HEK293 (cell line): ENCODE results near the gene CFAP69.

ENCODE experiments used
- CTCF ChIA-PET: fragments of 350-600 bp; formaldehyde crosslinking; extraction: SDS; loops from one replicate; lab custom pipeline; 2021; ENCODE audit warnings: antibody characterized with exemption; lab: Yijun Ruan, JAX
- POLR2A ChIA-PET: fragments of 300-600 bp; formaldehyde crosslinking; extraction: SDS; loops from one replicate; lab custom pipeline; 2020; ENCODE audit warnings: antibody characterized with exemption, inconsistent platforms; lab: Yijun Ruan, JAX
- H3K27ac ChIP-seq: fragments of 200-500 bp; sonication (Bioruptor generic); 2 replicates; pipeline ENCODE4 v1.5.1; 2014; ENCODE audit warnings: low read depth, low read length, control low read depth, inconsistent platforms; ENCODE audit errors: extremely low read depth
- H3K36me3 ChIP-seq, 2 experiments: fragments of 200-500 bp in 1 of 2; sonication (Bioruptor generic) in 1 of 2; 1 replicate in 1 of 2; 2 replicates in 1 of 2; pipeline ENCODE4 v1.5.1; 2014 to 2017; ENCODE audit warnings: inconsistent platforms in 2 of 2, low read length in 2 of 2; ENCODE audit not compliant: control insufficient read depth in 2 of 2, insufficient read depth in 1 of 2
- H3K4me1 ChIP-seq: fragments of 200-500 bp; sonication (Bioruptor generic); 2 replicates; pipeline ENCODE4 v1.5.1; 2014; ENCODE audit warnings: mild to moderate bottlenecking, low read length, inconsistent platforms; ENCODE audit not compliant: control insufficient read depth, insufficient read depth
- H3K4me3 ChIP-seq: 2 replicates; pipeline ENCODE4 v1.5.1; 2011; ENCODE audit warnings: low read depth, mild to moderate bottlenecking, control low read depth, low read length, moderate library complexity
- H3K9me3 ChIP-seq: fragments of 200-500 bp; sonication (Bioruptor generic); 2 replicates; pipeline ENCODE4 v1.5.1; 2014; ENCODE audit warnings: low read depth, low read length, inconsistent platforms; ENCODE audit not compliant: control insufficient read depth, insufficient read depth
- GLIS1 ChIP-seq: fragments of 450-650 bp; formaldehyde crosslinking; IDR thresholded peaks from 2 replicates; pipeline ENCODE4 v1.5.1; 2016; ENCODE audit warnings: missing biosample characterization, missing genetic modification characterization
- HOXD13 ChIP-seq: sonication (generic); formaldehyde crosslinking; IDR thresholded peaks from 2 replicates; pipeline ENCODE4 v1.8.0; 2022; ENCODE audit warnings: missing genetic modification reagents, borderline replicate concordance
- INSM2 ChIP-seq: fragments of 450-650 bp; formaldehyde crosslinking; IDR thresholded peaks from 2 replicates; pipeline ENCODE4 v1.5.1; 2016; ENCODE audit warnings: missing biosample characterization, missing genetic modification characterization
- KLF8 ChIP-seq: fragments of 450-650 bp; formaldehyde crosslinking; IDR thresholded peaks from 2 replicates; pipeline ENCODE4 v1.5.1; 2016; ENCODE audit warnings: missing biosample characterization, missing genetic modification characterization
- PRDM2 ChIP-seq: fragments of 450-650 bp; formaldehyde crosslinking; IDR thresholded peaks from 2 replicates; pipeline ENCODE4 v1.5.1; 2016; ENCODE audit warnings: missing biosample characterization, missing genetic modification characterization, borderline replicate concordance
- SP2 ChIP-seq: fragments of 450-650 bp; formaldehyde crosslinking; IDR thresholded peaks from 2 replicates; pipeline ENCODE4 v1.5.1; 2016; ENCODE audit warnings: missing biosample characterization, missing genetic modification characterization
- YY1 ChIP-seq: fragments of 450-650 bp; formaldehyde crosslinking; IDR thresholded peaks from 2 replicates; pipeline ENCODE4 v1.5.1; 2018; ENCODE audit warnings: missing biosample characterization, missing genetic modification characterization
- ZBTB10 ChIP-seq: fragments of 450-650 bp; formaldehyde crosslinking; IDR thresholded peaks from 2 replicates; pipeline ENCODE4 v1.5.1; 2016; ENCODE audit warnings: missing biosample characterization, missing genetic modification characterization
- ZNF16 ChIP-seq: fragments of 450-650 bp; formaldehyde crosslinking; IDR thresholded peaks from 2 replicates; pipeline ENCODE4 v1.5.1; 2016; ENCODE audit warnings: low read depth, missing biosample characterization, missing genetic modification characterization
- ZNF175 ChIP-seq: fragments of 450-650 bp; formaldehyde crosslinking; IDR thresholded peaks from 2 replicates; pipeline ENCODE4 v1.5.1; 2016; ENCODE audit warnings: missing biosample characterization, missing genetic modification characterization
- ZNF223 ChIP-seq: fragments of 450-650 bp; formaldehyde crosslinking; IDR thresholded peaks from 2 replicates; pipeline ENCODE4 v1.5.1; 2016; ENCODE audit warnings: missing biosample characterization, missing genetic modification characterization
- ZNF48 ChIP-seq: fragments of 450-650 bp; formaldehyde crosslinking; IDR thresholded peaks from 2 replicates; pipeline ENCODE4 v1.5.1; 2016; ENCODE audit warnings: missing biosample characterization, missing genetic modification characterization
- ZNF501 ChIP-seq: fragments of 450-650 bp; formaldehyde crosslinking; IDR thresholded peaks from 2 replicates; pipeline ENCODE4 v1.5.1; 2016; ENCODE audit warnings: missing biosample characterization, missing genetic modification characterization
- ZNF549 ChIP-seq: fragments of 450-650 bp; IDR thresholded peaks from 2 replicates; pipeline ENCODE4 v1.5.1; 2018; ENCODE audit warnings: missing biosample characterization, missing genetic modification characterization, mild to moderate bottlenecking, inconsistent platforms, moderate library complexity
- ZNF555 ChIP-seq: fragments of 450-650 bp; formaldehyde crosslinking; conservative IDR thresholded peaks from 2 replicates; pipeline ENCODE4 v1.5.1; 2017; ENCODE audit warnings: missing biosample characterization, mild to moderate bottlenecking, missing genetic modification characterization, inconsistent platforms
- ZNF621 ChIP-seq: fragments of 450-650 bp; formaldehyde crosslinking; IDR thresholded peaks from 2 replicates; pipeline ENCODE4 v1.5.1; 2017; ENCODE audit warnings: missing biosample characterization, missing genetic modification characterization
- ZNF639 ChIP-seq: fragments of 450-650 bp; formaldehyde crosslinking; IDR thresholded peaks from 2 replicates; pipeline ENCODE4 v1.5.1; 2016; ENCODE audit warnings: missing biosample characterization, missing genetic modification characterization
- ZNF707 ChIP-seq: fragments of 450-650 bp; formaldehyde crosslinking; IDR thresholded peaks from 2 replicates; pipeline ENCODE4 v1.5.1; 2016; ENCODE audit warnings: missing biosample characterization, missing genetic modification characterization
- ZNF768 ChIP-seq: fragments of 450-650 bp; formaldehyde crosslinking; IDR thresholded peaks from 2 replicates; pipeline ENCODE4 v1.5.1; 2018; ENCODE audit warnings: missing biosample characterization, mild to moderate bottlenecking, missing genetic modification characterization
- ZNF776 ChIP-seq: fragments of 450-650 bp; formaldehyde crosslinking; IDR thresholded peaks from 2 replicates; pipeline ENCODE4 v1.5.0; 2017; ENCODE audit warnings: missing biosample characterization, missing genetic modification characterization, borderline replicate concordance
- TF ChIP-seq, protein P1 (sequence below): fragments of 450-650 bp; IDR thresholded peaks from 2 replicates; pipeline ENCODE4 v1.5.1; 2018; ENCODE audit warnings: missing biosample characterization, mild to moderate bottlenecking, missing genetic modification characterization
- TF ChIP-seq, protein P2 (sequence below): fragments of 450-650 bp; formaldehyde crosslinking; IDR thresholded peaks from 2 replicates; pipeline ENCODE4 v1.5.1; 2017; ENCODE audit warnings: missing biosample characterization, missing genetic modification characterization

The CFAP69 gene

DNA sequence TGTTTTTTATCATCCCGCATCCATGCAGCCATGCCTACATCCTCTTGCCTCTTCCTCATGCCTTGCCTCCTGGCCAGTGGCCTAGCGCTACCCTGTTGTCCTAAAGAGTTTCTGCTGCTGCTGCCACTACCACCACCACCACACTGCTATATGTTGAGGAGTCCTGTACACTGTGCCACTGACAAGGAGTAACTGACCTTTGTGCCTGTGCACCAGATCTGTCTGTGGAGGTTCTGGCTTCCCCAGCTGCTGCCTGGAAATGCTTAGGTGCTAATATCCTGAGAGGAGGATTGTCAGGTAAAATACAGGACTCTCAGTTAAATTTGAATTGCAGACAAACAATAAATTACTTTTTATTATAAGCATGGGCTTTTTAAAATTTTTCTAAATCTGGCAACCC lies 7.0 kb upstream of the CFAP69 start:
- ChIA-PET POLR2A (no interaction called here), CTCF (interaction anchor here (0.7 kb wide), 1 partner anchor 93 kb away, joined by 4 read pairs; no protein-coding TSS in a partner anchor)
- Histone ChIP-seq H3K4me1 (no peaks in the 10 kb centered on the region), H3K4me3 (no peak overlapping the region), H3K36me3 (no peaks in the 10 kb centered on the region; a peak in 1 of 3 replicates), H3K9me3 (no peaks in the 10 kb centered on the region), H3K27ac (no peak overlapping the region)
- TF ChIP-seq, protein P1, sequence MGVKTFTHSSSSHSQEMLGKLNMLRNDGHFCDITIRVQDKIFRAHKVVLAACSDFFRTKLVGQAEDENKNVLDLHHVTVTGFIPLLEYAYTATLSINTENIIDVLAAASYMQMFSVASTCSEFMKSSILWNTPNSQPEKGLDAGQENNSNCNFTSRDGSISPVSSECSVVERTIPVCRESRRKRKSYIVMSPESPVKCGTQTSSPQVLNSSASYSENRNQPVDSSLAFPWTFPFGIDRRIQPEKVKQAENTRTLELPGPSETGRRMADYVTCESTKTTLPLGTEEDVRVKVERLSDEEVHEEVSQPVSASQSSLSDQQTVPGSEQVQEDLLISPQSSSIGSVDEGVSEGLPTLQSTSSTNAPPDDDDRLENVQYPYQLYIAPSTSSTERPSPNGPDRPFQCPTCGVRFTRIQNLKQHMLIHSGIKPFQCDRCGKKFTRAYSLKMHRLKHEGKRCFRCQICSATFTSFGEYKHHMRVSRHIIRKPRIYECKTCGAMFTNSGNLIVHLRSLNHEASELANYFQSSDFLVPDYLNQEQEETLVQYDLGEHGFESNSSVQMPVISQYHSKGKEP (tag by site-specific recombination) = no peak
- TF ChIP-seq SP2 (no peak), KLF8 (tag by site-specific recombination) (no peak), YY1 (tag by site-specific recombination) (no peak), ZBTB10 (tag by site-specific recombination) (no peak), GLIS1 (tag by site-specific recombination) (no peak), ZNF639 (tag by site-specific recombination) (no peak), ZNF555 (tag by site-specific recombination) (no peak), HOXD13 (CRISPR knock-in tag) (no peak), INSM2 (tag by site-specific recombination) (no peak), ZNF549 (no peak), ZNF175 (tag by site-specific recombination) (no peak), ZNF776 (tag by site-specific recombination) (no peak), ZNF707 (tag by site-specific recombination) (no peak), ZNF501 (tag by site-specific recombination) (no peak), ZNF48 (tag by site-specific recombination) (no peak)
- TF ChIP-seq, protein P2, sequence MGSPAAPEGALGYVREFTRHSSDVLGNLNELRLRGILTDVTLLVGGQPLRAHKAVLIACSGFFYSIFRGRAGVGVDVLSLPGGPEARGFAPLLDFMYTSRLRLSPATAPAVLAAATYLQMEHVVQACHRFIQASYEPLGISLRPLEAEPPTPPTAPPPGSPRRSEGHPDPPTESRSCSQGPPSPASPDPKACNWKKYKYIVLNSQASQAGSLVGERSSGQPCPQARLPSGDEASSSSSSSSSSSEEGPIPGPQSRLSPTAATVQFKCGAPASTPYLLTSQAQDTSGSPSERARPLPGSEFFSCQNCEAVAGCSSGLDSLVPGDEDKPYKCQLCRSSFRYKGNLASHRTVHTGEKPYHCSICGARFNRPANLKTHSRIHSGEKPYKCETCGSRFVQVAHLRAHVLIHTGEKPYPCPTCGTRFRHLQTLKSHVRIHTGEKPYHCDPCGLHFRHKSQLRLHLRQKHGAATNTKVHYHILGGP (tag by site-specific recombination) = no peak

GRCh38 chr7:90238583-90238982 lies 6.4 kb upstream of the CFAP69 start:
- no peaks in the 10 kb centered on the region for H3K9me3 ChIP-seq
- TF ChIP-seq PRDM2 (tag by site-specific recombination) = no peak
- no peak for TF ChIP-seq ZNF621 (tag by site-specific recombination)
- TF ChIP-seq ZNF16 (tag by site-specific recombination) = no peak
- TF ChIP-seq ZNF768 (tag by site-specific recombination) = no peak
- TF ChIP-seq ZNF223 (tag by site-specific recombination) = no peak
- H3K4me1 ChIP-seq = no peaks in the 10 kb centered on the region
- ChIA-PET POLR2A (no interaction called here), CTCF (interaction anchor here (0.7 kb wide), 1 partner anchor 93 kb away, joined by 4 read pairs; no protein-coding TSS in a partner anchor)
- H3K36me3 ChIP-seq = no peaks in the 10 kb centered on the region; a peak in 1 of 3 replicates
- no peak overlapping the region for H3K4me3 ChIP-seq
- H3K27ac ChIP-seq = no peak overlapping the region
